ENCODE measurements around the gene PRH1.

GRCh38 chr12:10853776-10854175, 30.3 kb downstream of the PRH1 start:
- TF ChIP-seq CTCF (conservative IDR thresholded peaks at IDR 0.05; ENCODE audit: low read depth in 2 of 2) (no peak), EZH2phosphoT487 (IDR thresholded peaks at IDR 0.05; ENCODE audit: unreplicated experiment) (no peak), POLR2AphosphoS5 (IDR thresholded peaks at IDR 0.05; ENCODE audit: low read depth) (no peak), EZH2 (IDR thresholded peaks at IDR 0.05; ENCODE audit: low read depth, unreplicated experiment) (no peak), NANOG (IDR thresholded peaks at IDR 0.05; ENCODE audit: borderline replicate concordance) (no peak), JUNB (IDR thresholded peaks at IDR 0.05; ENCODE audit: unreplicated experiment) (no peak), CREB1 (CRISPR knock-in tag; IDR thresholded peaks at IDR 0.05; ENCODE audit: low read depth) (no peak)
- TF ChIP-seq, protein P1, sequence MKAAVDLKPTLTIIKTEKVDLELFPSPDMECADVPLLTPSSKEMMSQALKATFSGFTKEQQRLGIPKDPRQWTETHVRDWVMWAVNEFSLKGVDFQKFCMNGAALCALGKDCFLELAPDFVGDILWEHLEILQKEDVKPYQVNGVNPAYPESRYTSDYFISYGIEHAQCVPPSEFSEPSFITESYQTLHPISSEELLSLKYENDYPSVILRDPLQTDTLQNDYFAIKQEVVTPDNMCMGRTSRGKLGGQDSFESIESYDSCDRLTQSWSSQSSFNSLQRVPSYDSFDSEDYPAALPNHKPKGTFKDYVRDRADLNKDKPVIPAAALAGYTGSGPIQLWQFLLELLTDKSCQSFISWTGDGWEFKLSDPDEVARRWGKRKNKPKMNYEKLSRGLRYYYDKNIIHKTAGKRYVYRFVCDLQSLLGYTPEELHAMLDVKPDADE (IDR thresholded peaks at IDR 0.05) = no peak
- TF ChIP-seq, protein P2, sequence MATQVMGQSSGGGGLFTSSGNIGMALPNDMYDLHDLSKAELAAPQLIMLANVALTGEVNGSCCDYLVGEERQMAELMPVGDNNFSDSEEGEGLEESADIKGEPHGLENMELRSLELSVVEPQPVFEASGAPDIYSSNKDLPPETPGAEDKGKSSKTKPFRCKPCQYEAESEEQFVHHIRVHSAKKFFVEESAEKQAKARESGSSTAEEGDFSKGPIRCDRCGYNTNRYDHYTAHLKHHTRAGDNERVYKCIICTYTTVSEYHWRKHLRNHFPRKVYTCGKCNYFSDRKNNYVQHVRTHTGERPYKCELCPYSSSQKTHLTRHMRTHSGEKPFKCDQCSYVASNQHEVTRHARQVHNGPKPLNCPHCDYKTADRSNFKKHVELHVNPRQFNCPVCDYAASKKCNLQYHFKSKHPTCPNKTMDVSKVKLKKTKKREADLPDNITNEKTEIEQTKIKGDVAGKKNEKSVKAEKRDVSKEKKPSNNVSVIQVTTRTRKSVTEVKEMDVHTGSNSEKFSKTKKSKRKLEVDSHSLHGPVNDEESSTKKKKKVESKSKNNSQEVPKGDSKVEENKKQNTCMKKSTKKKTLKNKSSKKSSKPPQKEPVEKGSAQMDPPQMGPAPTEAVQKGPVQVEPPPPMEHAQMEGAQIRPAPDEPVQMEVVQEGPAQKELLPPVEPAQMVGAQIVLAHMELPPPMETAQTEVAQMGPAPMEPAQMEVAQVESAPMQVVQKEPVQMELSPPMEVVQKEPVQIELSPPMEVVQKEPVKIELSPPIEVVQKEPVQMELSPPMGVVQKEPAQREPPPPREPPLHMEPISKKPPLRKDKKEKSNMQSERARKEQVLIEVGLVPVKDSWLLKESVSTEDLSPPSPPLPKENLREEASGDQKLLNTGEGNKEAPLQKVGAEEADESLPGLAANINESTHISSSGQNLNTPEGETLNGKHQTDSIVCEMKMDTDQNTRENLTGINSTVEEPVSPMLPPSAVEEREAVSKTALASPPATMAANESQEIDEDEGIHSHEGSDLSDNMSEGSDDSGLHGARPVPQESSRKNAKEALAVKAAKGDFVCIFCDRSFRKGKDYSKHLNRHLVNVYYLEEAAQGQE (IDR thresholded peaks at IDR 0.05; ENCODE audit: unreplicated experiment) = no peak

Data from GM23338 (cell line).